ENCODE data around the gene IRX4.

The IRX4 gene

DNA sequence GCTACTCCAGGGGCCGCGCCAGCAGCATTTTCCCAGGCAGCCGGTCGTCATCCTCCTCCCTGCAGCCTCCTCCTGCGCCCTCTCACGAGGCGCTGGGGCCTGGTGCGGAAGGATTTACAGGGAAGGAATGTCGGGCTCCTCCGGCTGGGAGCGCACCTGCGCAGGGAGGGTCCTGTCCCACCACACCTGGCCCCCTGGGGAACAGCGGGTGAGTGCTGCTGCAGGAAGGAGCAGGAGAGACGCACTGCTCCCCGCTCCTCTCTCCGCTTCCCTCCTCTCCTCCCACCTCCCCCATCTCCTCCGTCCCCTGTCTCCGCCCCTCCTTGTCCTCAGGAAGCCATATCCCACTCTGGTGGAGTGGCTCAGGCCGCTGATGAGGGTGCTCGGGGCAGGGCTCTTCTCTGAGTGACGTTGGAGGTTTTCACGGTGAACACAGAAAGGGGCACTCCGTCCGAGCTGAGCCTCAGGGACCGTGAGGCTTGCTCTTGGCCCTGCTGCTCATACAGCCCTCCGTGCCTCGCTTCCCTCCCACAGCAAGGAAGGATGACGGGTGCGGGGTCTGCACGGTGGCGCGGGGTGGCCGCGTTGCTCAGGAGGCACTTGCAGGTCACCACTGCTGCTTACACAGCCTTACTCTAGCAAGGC, 31.3 kb downstream of the IRX4 start:
- H3K4me3 ChIP-seq (ENCODE audit: low read depth, low read length) = no peak overlapping the region
- ChIA-PET POLR2A (no interaction called here), CTCF (no interaction called here)
- TF ChIP-seq, protein P1, sequence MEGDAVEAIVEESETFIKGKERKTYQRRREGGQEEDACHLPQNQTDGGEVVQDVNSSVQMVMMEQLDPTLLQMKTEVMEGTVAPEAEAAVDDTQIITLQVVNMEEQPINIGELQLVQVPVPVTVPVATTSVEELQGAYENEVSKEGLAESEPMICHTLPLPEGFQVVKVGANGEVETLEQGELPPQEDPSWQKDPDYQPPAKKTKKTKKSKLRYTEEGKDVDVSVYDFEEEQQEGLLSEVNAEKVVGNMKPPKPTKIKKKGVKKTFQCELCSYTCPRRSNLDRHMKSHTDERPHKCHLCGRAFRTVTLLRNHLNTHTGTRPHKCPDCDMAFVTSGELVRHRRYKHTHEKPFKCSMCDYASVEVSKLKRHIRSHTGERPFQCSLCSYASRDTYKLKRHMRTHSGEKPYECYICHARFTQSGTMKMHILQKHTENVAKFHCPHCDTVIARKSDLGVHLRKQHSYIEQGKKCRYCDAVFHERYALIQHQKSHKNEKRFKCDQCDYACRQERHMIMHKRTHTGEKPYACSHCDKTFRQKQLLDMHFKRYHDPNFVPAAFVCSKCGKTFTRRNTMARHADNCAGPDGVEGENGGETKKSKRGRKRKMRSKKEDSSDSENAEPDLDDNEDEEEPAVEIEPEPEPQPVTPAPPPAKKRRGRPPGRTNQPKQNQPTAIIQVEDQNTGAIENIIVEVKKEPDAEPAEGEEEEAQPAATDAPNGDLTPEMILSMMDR (IDR thresholded peaks at IDR 0.05; ENCODE audit: insufficient read depth, low read length, missing control alignments) = no peak
- DNase-seq (ENCODE audit: low read depth, low spot score) = no peak

DNA sequence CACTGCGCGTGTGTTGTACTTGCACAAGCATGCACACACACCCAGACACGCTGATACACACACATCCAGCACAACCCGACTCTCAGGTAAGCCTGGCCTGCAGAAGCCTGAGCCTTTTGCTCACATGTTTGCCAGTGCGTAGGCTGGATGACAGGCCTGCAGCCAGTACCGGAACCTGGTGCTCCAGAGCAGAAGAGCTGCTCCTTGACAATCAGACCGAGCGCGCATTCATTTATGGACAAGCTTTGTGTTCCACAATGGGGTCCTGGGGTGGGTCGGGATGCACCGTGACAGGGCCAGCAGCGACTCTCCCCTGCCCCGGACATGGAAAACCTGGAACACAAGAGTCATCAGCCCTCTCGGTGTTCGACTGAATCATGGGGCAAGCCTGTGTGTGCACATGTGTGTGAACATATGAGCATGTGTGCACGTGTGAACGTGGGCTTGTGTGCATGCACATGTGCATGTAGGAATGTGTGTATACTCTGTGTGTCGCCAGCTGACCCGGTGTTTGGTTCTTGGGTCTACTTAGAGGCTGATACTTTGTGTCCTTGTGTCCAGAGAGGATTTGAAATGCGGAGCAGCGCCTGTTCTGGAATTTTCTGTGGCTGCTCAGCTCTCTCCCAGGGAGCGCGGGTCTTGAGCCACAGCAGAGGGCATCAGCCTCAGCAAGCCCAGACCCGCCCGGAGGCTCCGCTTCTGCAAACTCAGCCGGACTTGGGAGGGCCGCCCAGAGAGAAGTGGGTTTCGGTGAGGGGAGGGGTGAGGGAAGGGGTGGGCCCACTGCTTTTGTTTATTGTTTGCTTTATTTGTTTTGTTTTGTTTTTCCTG, 32.2 kb downstream of the IRX4 start:
- POLR2A ChIA-PET = no interaction called here
- TF ChIP-seq, protein P1 (IDR thresholded peaks at IDR 0.05; ENCODE audit: insufficient read depth, low read length, missing control alignments) = no peak
- no peak for DNase-seq (ENCODE audit: low read depth, low spot score)
- no peak overlapping the region for H3K4me3 ChIP-seq (ENCODE audit: low read depth, low read length)
- CTCF ChIA-PET = no interaction called here

DNA sequence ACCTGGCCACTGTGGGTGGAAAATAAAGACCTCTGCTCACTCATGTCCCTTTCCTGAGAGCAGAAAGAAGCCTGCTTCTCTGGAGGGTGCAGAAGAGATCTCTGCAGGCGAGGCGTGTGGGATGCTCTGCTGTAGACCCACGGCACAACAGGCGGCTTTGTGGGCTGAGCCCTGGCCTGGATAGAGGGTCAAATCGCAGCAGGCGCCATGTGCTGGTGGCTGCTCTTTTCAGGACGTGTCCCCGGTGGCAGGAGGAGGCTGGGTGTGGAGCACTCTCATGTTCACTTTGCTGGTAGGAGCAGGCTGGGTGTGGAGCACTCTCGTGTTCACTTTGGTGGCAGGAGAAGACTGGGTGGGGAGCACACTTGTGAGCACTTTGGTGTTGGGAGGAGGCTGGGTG, 35.1 kb downstream of the IRX4 start:
- ChIA-PET CTCF (no interaction called here), POLR2A (no interaction called here)
- H3K4me3 ChIP-seq (ENCODE audit: low read depth, low read length) = no peak overlapping the region
- TF ChIP-seq, protein P1 (IDR thresholded peaks at IDR 0.05; ENCODE audit: insufficient read depth, low read length, missing control alignments) = no peak
- no peak for DNase-seq (ENCODE audit: low read depth, low spot score)

DNA sequence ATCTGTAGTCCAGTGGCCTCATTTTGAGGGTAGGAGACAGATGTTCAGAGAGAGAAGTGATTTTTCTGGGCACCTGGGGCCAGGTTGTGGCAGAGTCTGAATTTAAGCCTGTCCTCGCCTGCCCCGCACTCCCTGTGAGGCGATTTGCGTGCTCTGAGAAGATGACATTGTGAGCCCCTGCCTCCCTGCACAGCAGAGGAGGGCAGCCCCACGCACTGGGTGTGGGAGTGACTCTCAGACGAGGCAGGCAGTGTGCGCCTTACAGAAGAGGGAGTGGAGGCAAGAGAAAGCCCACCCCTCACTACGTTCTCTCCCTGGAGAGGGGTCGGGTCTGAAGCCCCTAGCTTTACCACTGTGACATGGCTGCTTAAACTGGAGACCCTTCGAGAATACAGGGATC, 35.7 kb downstream of the IRX4 start:
- ChIA-PET POLR2A (no interaction called here), CTCF (no interaction called here)

DNA sequence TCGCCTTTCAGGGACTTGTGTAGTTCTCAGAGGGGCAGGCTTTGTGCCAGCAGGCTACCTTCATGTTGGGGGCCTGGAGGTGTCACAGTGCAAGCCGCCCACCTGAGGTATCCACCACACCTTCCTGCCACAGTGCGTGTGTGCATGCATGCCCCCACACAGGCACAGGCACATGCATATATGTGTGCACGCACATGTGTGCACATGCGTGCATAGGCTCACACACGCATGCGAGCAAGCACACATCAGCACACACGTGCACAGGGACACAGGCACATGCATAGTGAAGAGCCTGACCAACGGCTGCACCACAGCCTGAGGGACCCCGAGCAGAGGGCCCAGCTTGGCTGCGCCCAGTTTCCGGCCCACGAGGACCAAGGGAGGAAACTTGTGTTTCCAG, 36.1 kb downstream of the IRX4 start:
- DNase-seq (ENCODE audit: low read depth, low spot score) = no peak
- ChIA-PET POLR2A (no interaction called here), CTCF (no interaction called here)
- no peak overlapping the region for H3K4me3 ChIP-seq (ENCODE audit: low read depth, low read length)
- TF ChIP-seq, protein P1 (IDR thresholded peaks at IDR 0.05; ENCODE audit: insufficient read depth, low read length, missing control alignments) = no peak

More for the DNA sequence above, 35.7 kb downstream of the IRX4 start:
- TF ChIP-seq, protein P1 (IDR thresholded peaks at IDR 0.05; ENCODE audit: insufficient read depth, low read length, missing control alignments) = no peak
- no peak for DNase-seq (ENCODE audit: low read depth, low spot score)
- H3K4me3 ChIP-seq (ENCODE audit: low read depth, low read length) = no peak overlapping the region

DNA sequence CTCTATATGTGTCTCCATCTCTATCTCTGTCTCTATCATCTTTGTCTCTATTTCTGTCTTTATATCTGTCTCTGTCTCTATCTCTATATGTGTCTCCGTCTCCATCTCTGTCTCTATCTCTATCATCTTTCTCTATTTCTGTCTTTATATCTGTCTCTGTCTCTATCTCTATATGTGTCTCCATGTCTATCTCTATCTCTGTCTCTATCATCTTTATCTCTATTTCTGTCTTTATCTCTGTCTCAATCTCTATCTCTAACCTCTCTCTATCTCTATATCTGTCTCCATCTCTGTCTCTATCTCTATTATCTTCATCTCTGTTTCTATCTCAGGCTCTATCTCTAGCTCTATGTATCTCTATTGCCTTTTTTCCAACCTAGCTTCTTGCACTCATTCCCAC, 37.0 kb downstream of the IRX4 start:
- TF ChIP-seq, protein P1 (IDR thresholded peaks at IDR 0.05; ENCODE audit: insufficient read depth, low read length, missing control alignments) = no peak
- no peak for DNase-seq (ENCODE audit: low read depth, low spot score)
- CTCF ChIA-PET = no interaction called here
- POLR2A ChIA-PET = no interaction called here
- no peak overlapping the region for H3K4me3 ChIP-seq (ENCODE audit: low read depth, low read length)
